HG03442 (cell line): ENCODE measurements around the gene SYT7.
"Not testable (repeated sequence)": the region's sequence is repeated elsewhere in the genome, so short reads cannot be mapped to it uniquely, and the experiment has no call there.

Experiments
- ATAC-seq: cut with Tn5 transposase; IDR thresholded peaks from one replicate; pipeline ENCODE4 v1.9.1; 2021; ENCODE audit warnings: mild to moderate bottlenecking, moderate library complexity; ENCODE audit not compliant: unreplicated experiment

The SYT7 gene

GRCh38 chr11:61481806-61482205, 99.1 kb downstream of the SYT7 start:
- no peak for ATAC-seq

GRCh38 chr11:61480994-61481335, 99.9 kb downstream of the SYT7 start:
- ATAC-seq, result no peak

GRCh38 chr11:61480261-61480993, 100.4 kb downstream of the SYT7 start:
- no peak for ATAC-seq

GRCh38 chr11:61479360-61480058, 101.4 kb downstream of the SYT7 start:
- not testable (repeated sequence) for ATAC-seq

- no peak for ATAC-seq
These were observed 103.1 kb downstream of the SYT7 start for GRCh38 chr11:61477727-61478148.

GRCh38 chr11:61477126-61477525, 103.8 kb downstream of the SYT7 start:
- ATAC-seq, result no peak

- no peak for ATAC-seq
These were observed 104.5 kb downstream of the SYT7 start for GRCh38 chr11:61476371-61476770.

GRCh38 chr11:61475433-61475832, 105.4 kb downstream of the SYT7 start:
- ATAC-seq, result no peak

- no peak for ATAC-seq
These were observed 106.7 kb downstream of the SYT7 start for GRCh38 chr11:61474013-61474643.

GRCh38 chr11:61473370-61474012, 107.4 kb downstream of the SYT7 start:
- ATAC-seq, result no peak

GRCh38 chr11:61472868-61473267, 108.0 kb downstream of the SYT7 start:
- ATAC-seq, result no peak

GRCh38 chr11:61472282-61472681, 108.6 kb downstream of the SYT7 start:
- ATAC-seq, result no peak

GRCh38 chr11:61468002-61468401, 112.9 kb downstream of the SYT7 start:
- no peak for ATAC-seq

- ATAC-seq, result not testable (repeated sequence)
These were observed 113.3 kb downstream of the SYT7 start for GRCh38 chr11:61467602-61468001.
